Stimulated activated CD8-positive, alpha-beta memory T cell treated with anti-CD3 and anti-CD28 coated beads, Interleukin-12 subunit alpha, Interleukin-12 subunit beta, amount 100 ng/mL, for 1 hour (primary cell): ENCODE results near the gene SLC5A9.
"Not testable (repeated sequence)": the region's sequence is repeated elsewhere in the genome, so short reads cannot be mapped to it uniquely, and the experiment has no call there.

Experiments
- DNase-seq: peaks from one replicate; pipeline ENCODE4 v3.0.0-alpha.2; 2020; ENCODE audit warnings: low read depth

The SLC5A9 gene

DNA sequence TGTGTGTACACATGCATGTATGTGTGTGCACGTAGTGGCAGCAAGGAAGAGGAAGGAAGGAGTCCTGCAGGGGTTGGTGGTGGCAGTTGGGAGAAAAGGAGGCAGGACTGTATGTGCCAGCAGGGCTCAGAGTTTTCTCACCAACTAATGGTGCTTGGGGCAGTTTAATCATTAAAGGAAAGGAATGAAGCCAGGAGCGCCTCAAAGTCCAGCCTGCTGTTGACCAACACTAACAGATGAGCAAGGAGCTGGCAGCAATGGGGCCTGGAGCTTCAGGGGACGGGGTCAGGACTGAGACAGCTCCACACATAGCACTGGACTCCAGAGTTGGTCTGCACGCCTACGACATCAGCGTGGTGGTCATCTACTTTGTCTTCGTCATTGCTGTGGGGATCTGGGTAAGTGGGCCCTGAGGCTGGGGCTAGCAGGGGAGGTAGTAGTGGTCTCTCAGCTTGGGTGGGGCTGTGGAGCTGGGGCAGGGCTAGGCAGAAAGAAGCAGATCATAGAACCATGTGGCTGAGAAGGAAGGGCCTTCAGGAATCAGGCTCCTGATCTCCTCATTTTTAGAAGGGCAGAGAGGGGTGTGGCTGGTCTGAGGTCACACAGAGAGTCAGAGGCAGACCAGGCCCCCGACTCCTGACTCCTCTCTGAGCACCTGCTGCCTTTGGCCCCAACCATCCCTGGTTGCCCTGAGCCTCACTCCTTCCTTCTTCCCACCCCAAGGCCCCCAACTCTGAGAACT lies at the start of gene SLC5A9:
SLC5A9 (plus strand) TSS at position 216 of the 742 bp plus-strand sequence; CDS start at position 237, 21 bp downstream.
- DNase-seq: no peak

GRCh38 chr1:48175116-48175515 lies 47.4 kb upstream of the SLC5A9 start:
- no peak for DNase-seq

GRCh38 chr1:48177257-48177656 lies 45.3 kb upstream of the SLC5A9 start:
- DNase-seq: no peak

DNA sequence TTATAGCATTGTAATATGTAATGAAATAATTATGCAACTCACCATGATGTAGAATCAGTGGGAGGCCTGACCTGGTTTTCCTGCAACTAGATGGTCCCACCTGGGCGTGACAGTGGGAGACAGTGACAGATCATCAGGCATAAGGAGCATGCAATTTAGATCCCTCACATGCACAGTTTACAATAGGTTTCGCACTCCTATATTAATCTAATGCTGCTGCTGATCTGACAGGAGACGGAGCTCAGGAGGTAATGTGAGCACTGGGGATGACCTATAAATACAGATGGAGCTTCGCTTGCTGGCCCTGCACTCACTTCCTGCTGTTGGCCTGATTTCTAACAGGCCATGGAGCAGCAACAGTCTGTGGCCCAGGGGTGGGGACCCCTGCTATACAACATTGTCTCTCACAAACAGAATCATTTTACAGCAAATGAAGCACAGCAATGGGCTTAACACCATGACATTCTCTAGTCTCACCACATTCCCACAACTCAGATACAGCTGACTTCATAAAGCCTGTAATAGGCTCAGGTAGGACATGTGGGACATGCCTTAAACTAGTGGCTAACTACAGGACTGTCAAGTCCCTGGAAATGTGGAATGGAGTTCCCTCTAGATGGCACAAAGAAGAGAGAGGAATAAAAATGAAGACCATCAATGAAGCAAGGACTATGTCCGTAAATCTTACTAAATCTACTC lies 40.7 kb upstream of the SLC5A9 start:
- DNase-seq: no peak

GRCh38 chr1:48182439-48182838 lies 40.1 kb upstream of the SLC5A9 start:
- no peak for DNase-seq

GRCh38 chr1:48186306-48186839 lies 36.1 kb upstream of the SLC5A9 start:
- no peak for DNase-seq

- no peak for DNase-seq
Measured at GRCh38 chr1:48187969-48188563, 34.5 kb upstream of the SLC5A9 start.

DNA sequence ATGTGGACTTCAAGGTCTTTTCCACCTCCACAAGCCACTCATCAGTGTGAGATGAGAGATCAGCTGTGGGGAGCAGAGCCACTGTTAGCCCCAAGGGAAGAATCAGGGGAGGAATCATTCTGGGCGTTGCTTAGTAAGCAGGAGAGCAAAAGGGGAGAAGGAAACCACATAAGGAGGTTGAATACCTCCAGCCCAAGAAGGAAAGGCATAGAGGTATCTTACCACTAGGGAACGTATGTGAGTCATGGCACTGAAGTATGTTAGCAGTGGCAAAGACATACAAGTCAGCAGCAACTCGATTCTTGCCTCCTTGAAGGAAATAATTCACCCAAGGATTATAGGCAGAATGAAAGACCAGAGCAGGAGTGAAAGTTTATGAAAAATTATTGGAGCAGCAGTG lies 31.6 kb upstream of the SLC5A9 start:
- DNase-seq: no peak

DNA sequence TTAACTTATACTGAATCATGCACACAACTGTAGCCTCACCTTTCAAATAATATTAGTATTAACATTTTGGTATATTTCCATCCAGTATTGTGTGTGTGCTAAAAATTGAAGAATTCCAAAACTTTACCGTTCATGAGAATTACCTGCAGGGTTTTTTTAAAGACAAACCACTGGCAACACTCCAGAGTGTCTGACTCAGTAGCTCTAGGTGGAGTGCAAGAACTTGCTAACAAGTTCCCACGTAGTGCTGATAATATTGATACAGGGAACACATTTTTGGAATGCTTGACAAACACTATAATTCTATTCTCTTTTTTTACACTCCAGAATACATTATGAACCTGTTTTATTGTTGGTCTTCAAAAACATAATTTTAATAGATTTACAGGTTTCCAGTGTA lies 27.7 kb upstream of the SLC5A9 start:
- no peak for DNase-seq

GRCh38 chr1:48196237-48196636 lies 26.3 kb upstream of the SLC5A9 start:
- DNase-seq: no peak

DNA sequence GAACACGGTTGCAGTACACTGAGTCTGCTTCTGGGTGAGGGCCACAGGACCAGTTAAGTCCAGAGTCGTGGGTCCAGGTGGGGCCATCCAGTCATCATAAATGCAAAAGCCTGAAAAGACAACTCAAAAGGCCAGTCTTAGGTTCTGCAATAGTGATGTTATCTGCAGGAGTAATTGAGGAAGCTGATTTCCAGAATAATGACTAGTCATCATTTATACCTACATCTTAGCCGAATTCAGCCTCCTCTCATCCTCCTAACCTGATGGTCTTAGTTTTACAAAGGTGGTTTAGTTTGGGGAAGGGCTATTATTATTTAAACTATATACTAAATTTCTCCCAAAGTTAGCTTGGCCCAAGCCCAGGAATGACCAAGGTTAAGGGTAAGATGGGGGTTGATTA lies 23.5 kb upstream of the SLC5A9 start:
- no peak for DNase-seq

DNA sequence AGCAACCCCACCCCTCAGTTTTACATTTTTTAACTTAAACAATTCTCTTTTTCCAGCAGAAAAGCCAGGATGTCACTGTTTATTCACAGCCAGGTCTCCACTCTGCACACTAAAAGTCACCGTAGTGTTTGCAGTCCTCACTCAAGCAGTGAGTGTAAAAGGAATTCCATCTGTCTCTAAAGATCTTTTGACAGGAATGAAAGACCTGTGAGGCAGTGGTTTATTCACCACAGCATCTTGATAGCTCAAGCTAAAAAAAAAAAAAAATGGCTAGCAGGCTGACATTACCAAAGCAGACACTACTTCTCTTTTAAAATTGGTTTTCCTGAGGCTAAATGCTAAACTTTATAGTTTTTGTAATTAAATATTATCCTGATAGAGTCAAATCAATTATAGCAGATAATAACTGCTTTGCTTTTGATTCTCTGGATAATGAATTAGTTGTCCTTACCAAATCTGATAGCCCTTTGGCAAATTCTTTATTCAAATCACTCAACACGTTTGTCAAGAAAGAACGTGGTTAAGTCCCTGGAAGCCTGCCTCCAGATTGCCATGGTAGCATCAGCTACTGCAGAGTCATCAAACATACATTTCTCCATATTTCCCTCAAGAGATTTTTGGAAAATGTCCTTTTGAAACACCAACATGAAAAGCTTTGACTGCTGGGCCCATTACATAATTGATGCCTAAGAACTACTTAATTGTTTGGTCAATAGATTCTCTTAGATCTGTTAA lies 22.2 kb upstream of the SLC5A9 start:
- DNase-seq: no peak

GRCh38 chr1:48202030-48202752 lies 20.3 kb upstream of the SLC5A9 start:
- DNase-seq: peak; percentile 37

DNA sequence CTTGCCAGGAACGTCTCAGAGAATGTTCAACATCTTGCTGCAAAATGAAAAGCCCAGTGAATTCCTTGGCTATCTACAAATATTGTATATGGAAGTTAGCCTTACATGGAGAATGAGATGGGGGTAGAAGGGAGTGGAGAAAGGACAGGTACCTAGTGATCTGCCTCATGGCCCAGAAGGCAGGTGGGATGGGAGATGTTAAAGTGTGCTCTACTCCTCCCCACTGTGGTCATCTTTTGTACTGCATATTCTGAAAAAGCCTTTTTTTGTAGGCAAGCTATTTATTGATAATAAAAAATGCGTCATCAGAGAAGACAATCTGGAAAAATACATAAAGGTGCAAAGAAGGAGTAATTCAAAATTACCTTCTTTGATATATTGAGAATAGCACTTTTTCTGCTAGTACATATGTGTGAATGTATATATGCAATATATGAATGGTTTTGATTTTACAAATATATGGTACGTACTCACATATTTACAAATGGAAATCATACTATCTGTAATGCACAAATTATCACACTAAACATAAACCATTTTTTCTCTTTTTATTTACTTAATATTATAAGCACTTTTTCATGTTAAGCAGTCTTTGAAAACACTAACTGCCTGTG lies 19.1 kb upstream of the SLC5A9 start:
- DNase-seq: no peak

- no peak for DNase-seq
Measured at GRCh38 chr1:48205522-48205921, 17.0 kb upstream of the SLC5A9 start.

DNA sequence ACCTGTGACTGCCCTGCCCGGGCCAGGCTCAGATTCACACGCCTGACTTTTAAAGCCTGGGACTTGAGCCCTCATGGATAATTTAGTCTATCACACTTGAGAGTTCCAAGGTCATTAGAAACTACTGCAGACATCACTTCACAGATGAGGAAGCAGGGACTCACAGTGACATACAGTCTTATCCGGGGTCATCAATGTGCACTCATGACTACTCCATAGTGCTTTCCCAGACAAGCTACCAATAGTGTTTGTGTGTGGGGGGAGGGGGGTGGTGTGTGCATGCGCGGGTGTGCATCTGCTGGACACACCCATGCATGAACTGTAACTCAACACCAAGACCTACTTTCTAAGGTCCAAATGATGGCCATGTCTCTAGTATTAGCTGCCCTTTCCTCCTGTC lies 16.1 kb upstream of the SLC5A9 start:
- no peak for DNase-seq

GRCh38 chr1:48207131-48207530 lies 15.4 kb upstream of the SLC5A9 start:
- DNase-seq: no peak

- no peak for DNase-seq
Measured at GRCh38 chr1:48207536-48208075, 14.9 kb upstream of the SLC5A9 start.

- no peak for DNase-seq
Measured at GRCh38 chr1:48208251-48208650, 14.3 kb upstream of the SLC5A9 start.

GRCh38 chr1:48208652-48209051 lies 13.9 kb upstream of the SLC5A9 start:
- DNase-seq: no peak

DNA sequence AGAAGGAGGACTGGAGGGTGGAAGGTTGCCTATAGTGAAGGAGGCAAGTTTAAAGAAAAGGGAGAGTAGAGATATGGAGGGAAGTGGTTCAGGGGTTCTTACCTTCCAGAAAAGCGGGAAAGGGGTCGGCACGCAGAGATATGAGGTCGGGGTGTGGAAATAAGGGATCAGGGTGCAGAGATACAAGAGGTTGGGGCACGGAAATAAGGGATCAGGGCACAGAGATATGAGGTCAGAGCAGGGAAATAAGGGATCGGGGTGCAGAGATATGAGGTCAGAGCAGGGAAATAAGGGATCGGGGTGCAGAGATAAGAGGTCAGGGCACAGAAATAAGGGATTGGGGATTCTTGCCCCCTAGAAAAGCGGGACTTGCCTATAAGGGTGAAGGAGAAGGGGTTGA lies 9.1 kb upstream of the SLC5A9 start:
- DNase-seq: not testable (repeated sequence)
